Endothelial cell (in vitro differentiated cells): Measurements from ENCODE around the gene ICAM5. TPM values are rescaled to one million over a fixed set of nuclear protein-coding genes. Genes with fewer than 3 reads are reported as not detected.
"Not testable (repeated sequence)": the region's sequence is repeated elsewhere in the genome, so short reads cannot be mapped to it uniquely, and the experiment has no call there.

Experiments
- DNase-seq: peaks from one replicate; pipeline ENCODE4 v3.0.0; 2021; ENCODE audit warnings: low spot score
- H3K27ac Mint-ChIP-seq: one replicate; pipeline ENCODE4 v1.8.0; 2021; ENCODE audit warnings: mixed read lengths, inconsistent platforms; ENCODE audit not compliant: unreplicated experiment
- H3K27me3 Mint-ChIP-seq: one replicate; pipeline ENCODE4 v1.8.0; 2021; ENCODE audit warnings: mild to moderate bottlenecking, moderate library complexity, mixed read lengths, inconsistent platforms; ENCODE audit not compliant: unreplicated experiment
- H3K36me3 Mint-ChIP-seq: one replicate; pipeline ENCODE4 v1.8.0; 2021; ENCODE audit warnings: mild to moderate bottlenecking, low read depth, mixed read lengths, inconsistent platforms; ENCODE audit not compliant: unreplicated experiment
- H3K4me1 Mint-ChIP-seq: one replicate; pipeline ENCODE4 v1.8.0; 2021; ENCODE audit warnings: mild to moderate bottlenecking, mixed read lengths, inconsistent platforms; ENCODE audit not compliant: unreplicated experiment
- H3K4me3 Mint-ChIP-seq: one replicate; pipeline ENCODE4 v1.8.0; 2021; ENCODE audit warnings: mild to moderate bottlenecking, mixed read lengths, inconsistent platforms; ENCODE audit not compliant: unreplicated experiment
- H3K9me3 Mint-ChIP-seq: one replicate; pipeline ENCODE4 v1.8.0; 2021; ENCODE audit warnings: mixed read lengths, inconsistent platforms; ENCODE audit not compliant: unreplicated experiment
- CTCF ChIP-seq: fragments of 200-600 bp; sonication (generic); IDR thresholded peaks from one replicate; pipeline ENCODE4 v1.5.0; 2021; ENCODE audit warnings: antibody characterized with exemption; ENCODE audit not compliant: unreplicated experiment
- long read RNA-seq: library from polyadenylated mRNA; unstranded; transcript quantifications from one replicate; pipeline ENCODE4 v2.0.0, GENCODE V29; 2020; ENCODE audit not compliant: unreplicated experiment
- total RNA-seq: library from RNA; stranded (reverse); fragmentation: NEBNext Ultra II Directional; extraction: Animal tissue kit (Norgen Biotek cat#: 25700); gene quantifications from one replicate; pipeline ENCODE4 v1.2.1, GENCODE V29; 2021; ENCODE audit not compliant: unreplicated experiment

ICAM5 gene
- not detected for total RNA-seq
- long read RNA-seq, result 0 reads

- Mint-ChIP-seq H3K36me3 (peaks cover 9% of the 10 kb centered on the region), H3K4me3 (peak within 1 kb of the TSS; percentile 25), H3K4me1 (peaks cover 16% of the 10 kb centered on the region), H3K27me3 (peaks cover 40% of the 10 kb centered on the region), H3K27ac (no peak within 1 kb of the TSS), H3K9me3 (no peaks in the 10 kb centered on the region)
- TF ChIP-seq CTCF, result no peak
- no peak for DNase-seq
Measured at GRCh38 chr19:10289836-10290356, at the start of gene ICAM5. Gene ICAM5, plus strand, starts transcription at chr19:10289952. Its CDS starts 92 bp downstream, at chr19:10290044.

- DNase-seq, H3K36me3 Mint-ChIP-seq, H3K27me3 Mint-ChIP-seq, H3K4me3 Mint-ChIP-seq, H3K27ac Mint-ChIP-seq, H3K9me3 Mint-ChIP-seq, H3K4me1 Mint-ChIP-seq: not testable (repeated sequence)
Measured at GRCh38 chr19:10241826-10242449, 47.8 kb upstream of the ICAM5 start.

- Mint-ChIP-seq H3K9me3 (no peaks in the 10 kb centered on the region), H3K27ac (no peak overlapping the region)
- no peak for TF ChIP-seq CTCF
Measured at GRCh38 chr19:10243606-10244005, 46.1 kb upstream of the ICAM5 start.

GRCh38 chr19:10245189-10245939, 44.4 kb upstream of the ICAM5 start:
- Mint-ChIP-seq H3K27ac (peak overlapping the region; percentile 13), H3K36me3 (no peaks in the 10 kb centered on the region), H3K4me1 (no peaks in the 10 kb centered on the region), H3K9me3 (no peaks in the 10 kb centered on the region), H3K27me3 (no peaks in the 10 kb centered on the region), H3K4me3 (no peak overlapping the region)
- TF ChIP-seq CTCF, result no peak
- no peak for DNase-seq

More at GRCh38 chr19:10243606-10244005, 46.1 kb upstream of the ICAM5 start:
- H3K36me3 Mint-ChIP-seq, result no peaks in the 10 kb centered on the region
- H3K27me3 Mint-ChIP-seq, result no peaks in the 10 kb centered on the region
- DNase-seq, result no peak
- H3K4me1 Mint-ChIP-seq, result no peaks in the 10 kb centered on the region
- no peak overlapping the region for H3K4me3 Mint-ChIP-seq

- Mint-ChIP-seq H3K27me3 (no peaks in the 10 kb centered on the region), H3K4me3 (no peak overlapping the region), H3K4me1 (peaks cover 4% of the 10 kb centered on the region), H3K27ac (no peak overlapping the region), H3K36me3 (no peaks in the 10 kb centered on the region), H3K9me3 (no peaks in the 10 kb centered on the region)
- TF ChIP-seq CTCF, result no peak
- DNase-seq, result no peak
Measured at GRCh38 chr19:10246511-10246910, 43.2 kb upstream of the ICAM5 start.
